GM18508 (cell line): ENCODE results near the gene RFPL2.
"Not testable (repeated sequence)": the region's sequence is repeated elsewhere in the genome, so short reads cannot be mapped to it uniquely, and the experiment has no call there.

Source experiments
- ATAC-seq: cut with Tn5 transposase; IDR thresholded peaks from one replicate; pipeline ENCODE4 v1.9.1; 2021; ENCODE audit warnings: moderate number of reproducible peaks; ENCODE audit not compliant: insufficient read depth, unreplicated experiment

RFPL2 gene

GRCh38 chr22:32206774-32207758 is 2.2 kb upstream of the RFPL2 start:
- ATAC-seq = no peak

GRCh38 chr22:32205974-32206773 is 1.3 kb upstream of the RFPL2 start:
- ATAC-seq = no peak

GRCh38 chr22:32204040-32204855 is 625 bp downstream of the RFPL2 start:
- ATAC-seq = no peak

- ATAC-seq = no peak
Measured at GRCh38 chr22:32203181-32204039, 1.5 kb downstream of the RFPL2 start.

GRCh38 chr22:32202539-32203180 is 2.2 kb downstream of the RFPL2 start:
- ATAC-seq = no peak

- no peak for ATAC-seq
Measured at GRCh38 chr22:32202161-32202538, 2.7 kb downstream of the RFPL2 start.

- no peak for ATAC-seq
Measured at GRCh38 chr22:32200752-32201151, 4.1 kb downstream of the RFPL2 start.

- ATAC-seq = no peak
Measured at GRCh38 chr22:32199961-32200360, 4.9 kb downstream of the RFPL2 start.

GRCh38 chr22:32199341-32199740 is 5.5 kb downstream of the RFPL2 start:
- no peak for ATAC-seq

GRCh38 chr22:32197553-32198226 is 7.2 kb downstream of the RFPL2 start:
- ATAC-seq = not testable (repeated sequence)

GRCh38 chr22:32195900-32196299 is 9.0 kb downstream of the RFPL2 start:
- not testable (repeated sequence) for ATAC-seq

- ATAC-seq = not testable (repeated sequence)
Measured at GRCh38 chr22:32193346-32193745, 11.5 kb downstream of the RFPL2 start.

- ATAC-seq = not testable (repeated sequence)
Measured at GRCh38 chr22:32191021-32191420, 13.9 kb downstream of the RFPL2 start.

GRCh38 chr22:32185821-32186220 is 19.1 kb downstream of the RFPL2 start:
- no peak for ATAC-seq

GRCh38 chr22:32183625-32184024 is 21.2 kb downstream of the RFPL2 start:
- no peak for ATAC-seq

GRCh38 chr22:32181043-32181442 is 23.8 kb downstream of the RFPL2 start:
- no peak for ATAC-seq

GRCh38 chr22:32177221-32177765 is 27.6 kb downstream of the RFPL2 start:
- ATAC-seq = no peak
